ENCODE measurements around the gene PPP4R4. TPM values are rescaled to one million over a fixed set of nuclear protein-coding genes. Genes with fewer than 3 reads are reported as not detected.

PPP4R4 gene
- total RNA-seq, 1 experiment from 2014 or later: 5.5 TPM

GRCh38 chr14:94310248-94310647 lies 136.1 kb downstream of the PPP4R4 start:
- DNase-seq (ENCODE audit: low read depth, low spot score) (no peak), ATAC-seq (no peak)
- H3K4me3 ChIP-seq (replicated peaks in 1 of 2; ENCODE audit: low read depth in 1 of 2, low read length in 2 of 2): no peak overlapping the region
- no peak for TF ChIP-seq POLR2A (IDR thresholded peaks at IDR 0.05; ENCODE audit: borderline replicate concordance, extremely low read depth, insufficient read depth, insufficient read length)
- TF ChIP-seq FOSL1 (IDR thresholded peaks at IDR 0.05; ENCODE audit: low read depth): no peak
- TF ChIP-seq, protein P1, sequence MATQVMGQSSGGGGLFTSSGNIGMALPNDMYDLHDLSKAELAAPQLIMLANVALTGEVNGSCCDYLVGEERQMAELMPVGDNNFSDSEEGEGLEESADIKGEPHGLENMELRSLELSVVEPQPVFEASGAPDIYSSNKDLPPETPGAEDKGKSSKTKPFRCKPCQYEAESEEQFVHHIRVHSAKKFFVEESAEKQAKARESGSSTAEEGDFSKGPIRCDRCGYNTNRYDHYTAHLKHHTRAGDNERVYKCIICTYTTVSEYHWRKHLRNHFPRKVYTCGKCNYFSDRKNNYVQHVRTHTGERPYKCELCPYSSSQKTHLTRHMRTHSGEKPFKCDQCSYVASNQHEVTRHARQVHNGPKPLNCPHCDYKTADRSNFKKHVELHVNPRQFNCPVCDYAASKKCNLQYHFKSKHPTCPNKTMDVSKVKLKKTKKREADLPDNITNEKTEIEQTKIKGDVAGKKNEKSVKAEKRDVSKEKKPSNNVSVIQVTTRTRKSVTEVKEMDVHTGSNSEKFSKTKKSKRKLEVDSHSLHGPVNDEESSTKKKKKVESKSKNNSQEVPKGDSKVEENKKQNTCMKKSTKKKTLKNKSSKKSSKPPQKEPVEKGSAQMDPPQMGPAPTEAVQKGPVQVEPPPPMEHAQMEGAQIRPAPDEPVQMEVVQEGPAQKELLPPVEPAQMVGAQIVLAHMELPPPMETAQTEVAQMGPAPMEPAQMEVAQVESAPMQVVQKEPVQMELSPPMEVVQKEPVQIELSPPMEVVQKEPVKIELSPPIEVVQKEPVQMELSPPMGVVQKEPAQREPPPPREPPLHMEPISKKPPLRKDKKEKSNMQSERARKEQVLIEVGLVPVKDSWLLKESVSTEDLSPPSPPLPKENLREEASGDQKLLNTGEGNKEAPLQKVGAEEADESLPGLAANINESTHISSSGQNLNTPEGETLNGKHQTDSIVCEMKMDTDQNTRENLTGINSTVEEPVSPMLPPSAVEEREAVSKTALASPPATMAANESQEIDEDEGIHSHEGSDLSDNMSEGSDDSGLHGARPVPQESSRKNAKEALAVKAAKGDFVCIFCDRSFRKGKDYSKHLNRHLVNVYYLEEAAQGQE (IDR thresholded peaks at IDR 0.05; ENCODE audit: low read depth): no peak
- TF ChIP-seq EGR1 (IDR thresholded peaks at IDR 0.05; ENCODE audit: low read depth): no peak
- BruUV-seq (replicated peaks): no TSS peak
- ChIA-PET CTCF (no interaction called here), RAD21 (ENCODE audit: low non-redundant PET in 1 of 2, low total read pairs in 2 of 2, uncharacterized antibody in 2 of 2, unreplicated experiment in 2 of 2) (no interaction called here), POLR2A (no interaction called here)
- H2AFZ ChIP-seq (ENCODE audit: low read depth, low read length, poor library complexity, severe bottlenecking): no peak overlapping the region
- H3K9ac ChIP-seq (ENCODE audit: low read length): no peak overlapping the region
- H3K27me3 ChIP-seq (ENCODE audit: insufficient read depth, low read length): no peaks in the 10 kb centered on the region
- no peak overlapping the region for H3K27ac ChIP-seq (ENCODE audit: low read depth, low read length)
- H3K9me3 ChIP-seq (ENCODE audit: control insufficient read depth in 1 of 2, insufficient read depth in 1 of 2, low read depth in 1 of 2, low read length in 2 of 2): peaks cover 0 to 14% of the 10 kb centered on the region in 2 experiments; a peak in 1 of 4 replicates
- no peaks in the 10 kb centered on the region for H4K20me1 ChIP-seq (ENCODE audit: insufficient read depth)
- H3K79me2 ChIP-seq (ENCODE audit: insufficient read depth, low read length): no peaks in the 10 kb centered on the region
- H3K4me1 ChIP-seq (ENCODE audit: control insufficient read depth in 1 of 2, insufficient read depth in 2 of 2, low read length in 2 of 2): no peaks in the 10 kb centered on the region
- no peaks in the 10 kb centered on the region for H3K36me3 ChIP-seq (ENCODE audit: control insufficient read depth in 1 of 2, insufficient read depth in 2 of 2, low read length in 2 of 2)
- H3K4me2 ChIP-seq (ENCODE audit: low read length): no peak overlapping the region
- no peaks in the 10 kb centered on the region for H3K9me2 ChIP-seq (ENCODE audit: insufficient read depth)
- intact Hi-C loops (cut with micrococcal nuclease): no loop called here

DNA sequence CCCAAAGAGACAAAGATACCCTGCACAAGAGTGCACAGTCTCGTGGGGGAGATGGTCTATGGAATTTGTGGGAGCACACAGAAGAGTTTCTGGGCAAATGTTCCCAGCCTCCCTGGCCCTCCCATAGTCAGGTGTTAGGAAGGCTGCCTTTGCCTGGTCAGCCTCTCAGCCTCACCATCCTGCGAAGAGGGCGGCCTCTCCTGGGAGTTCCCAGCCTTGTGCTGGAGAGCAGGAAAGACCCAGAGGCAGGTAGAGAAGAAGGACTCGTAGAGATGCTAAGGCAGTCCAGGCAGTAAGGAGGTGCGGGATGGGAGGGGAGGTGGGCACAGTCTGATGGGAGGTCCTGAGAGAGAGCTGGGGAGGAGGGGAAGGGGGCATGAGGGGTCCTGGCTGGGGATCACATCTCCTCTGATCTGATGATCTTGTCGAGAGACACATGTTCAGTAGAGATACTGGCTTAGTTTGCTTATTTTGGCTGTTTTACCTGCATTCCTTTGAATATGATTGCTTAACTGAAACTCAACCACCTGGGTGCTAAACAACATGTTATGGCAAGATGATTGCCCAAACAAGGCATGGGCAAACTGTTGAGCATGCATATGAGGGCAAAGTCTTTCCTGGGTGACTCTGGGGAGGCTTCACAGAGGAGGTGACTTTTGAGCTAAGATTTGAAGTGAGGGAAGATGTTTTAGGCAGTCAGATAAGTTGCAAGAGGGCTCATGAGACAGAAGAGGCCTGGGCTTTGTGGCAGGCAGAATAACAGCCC lies 138.5 kb downstream of the PPP4R4 start:
- intact Hi-C loops (cut with micrococcal nuclease): no loop called here
- H3K9me3 ChIP-seq (ENCODE audit: control insufficient read depth in 1 of 2, insufficient read depth in 1 of 2, low read depth in 1 of 2, low read length in 2 of 2): peaks cover 0 to 11% of the 10 kb centered on the region in 2 experiments; a peak in 1 of 4 replicates
- no peak overlapping the region for H3K4me2 ChIP-seq (ENCODE audit: low read length)
- no peaks in the 10 kb centered on the region for H3K36me3 ChIP-seq (ENCODE audit: control insufficient read depth in 1 of 2, insufficient read depth in 2 of 2, low read length in 2 of 2)
- H4K20me1 ChIP-seq (ENCODE audit: insufficient read depth): no peaks in the 10 kb centered on the region
- no peak overlapping the region for H3K9ac ChIP-seq (ENCODE audit: low read length)
- ChIA-PET RAD21 (ENCODE audit: low non-redundant PET in 1 of 2, low total read pairs in 2 of 2, uncharacterized antibody in 2 of 2, unreplicated experiment in 2 of 2) (no interaction called here), POLR2A (no interaction called here), CTCF (no interaction called here)
- H3K79me2 ChIP-seq (ENCODE audit: insufficient read depth, low read length): no peaks in the 10 kb centered on the region
- BruUV-seq (replicated peaks): no TSS peak
- H3K27me3 ChIP-seq (ENCODE audit: insufficient read depth, low read length): no peaks in the 10 kb centered on the region
- DNase-seq (ENCODE audit: low read depth, low spot score) (no peak), ATAC-seq (no peak)
- H3K4me3 ChIP-seq (replicated peaks in 1 of 2; ENCODE audit: low read depth in 1 of 2, low read length in 2 of 2): no peak overlapping the region
- H2AFZ ChIP-seq (ENCODE audit: low read depth, low read length, poor library complexity, severe bottlenecking): no peak overlapping the region
- H3K4me1 ChIP-seq (ENCODE audit: control insufficient read depth in 1 of 2, insufficient read depth in 2 of 2, low read length in 2 of 2): no peaks in the 10 kb centered on the region
- no peak overlapping the region for H3K27ac ChIP-seq (ENCODE audit: low read depth, low read length)
- no peaks in the 10 kb centered on the region for H3K9me2 ChIP-seq (ENCODE audit: insufficient read depth)
- TF ChIP-seq JUND (IDR thresholded peaks at IDR 0.05): no peak
- TF ChIP-seq, protein P2, sequence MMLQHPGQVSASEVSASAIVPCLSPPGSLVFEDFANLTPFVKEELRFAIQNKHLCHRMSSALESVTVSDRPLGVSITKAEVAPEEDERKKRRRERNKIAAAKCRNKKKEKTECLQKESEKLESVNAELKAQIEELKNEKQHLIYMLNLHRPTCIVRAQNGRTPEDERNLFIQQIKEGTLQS (IDR thresholded peaks at IDR 0.05): no peak
- TF ChIP-seq, protein P1 (IDR thresholded peaks at IDR 0.05; ENCODE audit: low read depth): no peak
- no peak for TF ChIP-seq EZH2phosphoT487 (IDR thresholded peaks at IDR 0.05; ENCODE audit: borderline replicate concordance)
- no peak for TF ChIP-seq CEBPB (IDR thresholded peaks at IDR 0.05; ENCODE audit: low read depth)
- no peak for TF ChIP-seq POLR2A (IDR thresholded peaks at IDR 0.05; ENCODE audit: borderline replicate concordance, extremely low read depth, insufficient read depth, insufficient read length)
- no peak for TF ChIP-seq ZNF274 (IDR thresholded peaks at IDR 0.05; ENCODE audit: low read depth, low read length)
